HL-60 (cell line): Measurements from ENCODE around the gene SH3RF3.

Source experiments
- POLR2AphosphoS5 ChIP-seq: IDR thresholded peaks from 2 replicates; pipeline ENCODE4 v1.6.1; 2012; ENCODE audit warnings: low read depth
- TF ChIP-seq, protein P1 (sequence below): IDR thresholded peaks from one replicate; pipeline ENCODE4 v1.5.1; 2011; ENCODE audit warnings: low read length, control low read depth, inconsistent platforms; ENCODE audit not compliant: insufficient read depth

DNA sequence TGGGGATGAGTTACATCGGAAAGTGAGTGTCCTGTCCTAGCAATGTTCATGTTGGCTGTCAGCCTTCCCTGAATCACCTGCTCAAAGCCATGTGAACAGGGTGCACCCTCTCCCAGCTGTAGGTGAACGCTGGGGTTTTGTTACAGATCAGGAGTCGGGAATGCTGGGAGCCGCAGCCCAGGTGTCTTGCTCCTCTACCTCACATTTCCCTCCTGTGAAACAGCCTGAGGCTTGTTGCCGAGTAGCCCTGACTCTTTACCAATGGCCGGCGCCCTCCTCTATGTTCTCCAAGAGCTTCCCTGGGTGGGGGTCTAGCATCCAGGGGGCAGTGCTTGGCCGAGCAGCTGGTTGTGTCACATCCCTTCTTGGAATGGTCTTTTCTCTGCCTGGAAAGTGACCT is 164.7 kb downstream of the SH3RF3 start:
- TF ChIP-seq, protein P1, sequence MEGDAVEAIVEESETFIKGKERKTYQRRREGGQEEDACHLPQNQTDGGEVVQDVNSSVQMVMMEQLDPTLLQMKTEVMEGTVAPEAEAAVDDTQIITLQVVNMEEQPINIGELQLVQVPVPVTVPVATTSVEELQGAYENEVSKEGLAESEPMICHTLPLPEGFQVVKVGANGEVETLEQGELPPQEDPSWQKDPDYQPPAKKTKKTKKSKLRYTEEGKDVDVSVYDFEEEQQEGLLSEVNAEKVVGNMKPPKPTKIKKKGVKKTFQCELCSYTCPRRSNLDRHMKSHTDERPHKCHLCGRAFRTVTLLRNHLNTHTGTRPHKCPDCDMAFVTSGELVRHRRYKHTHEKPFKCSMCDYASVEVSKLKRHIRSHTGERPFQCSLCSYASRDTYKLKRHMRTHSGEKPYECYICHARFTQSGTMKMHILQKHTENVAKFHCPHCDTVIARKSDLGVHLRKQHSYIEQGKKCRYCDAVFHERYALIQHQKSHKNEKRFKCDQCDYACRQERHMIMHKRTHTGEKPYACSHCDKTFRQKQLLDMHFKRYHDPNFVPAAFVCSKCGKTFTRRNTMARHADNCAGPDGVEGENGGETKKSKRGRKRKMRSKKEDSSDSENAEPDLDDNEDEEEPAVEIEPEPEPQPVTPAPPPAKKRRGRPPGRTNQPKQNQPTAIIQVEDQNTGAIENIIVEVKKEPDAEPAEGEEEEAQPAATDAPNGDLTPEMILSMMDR: no peak
- TF ChIP-seq POLR2AphosphoS5: no peak
